ENCODE measurements around the gene RIF1. TPM values are rescaled to one million over a fixed set of nuclear protein-coding genes. Genes with fewer than 3 reads are reported as not detected.

The RIF1 gene
- 30.5 and 40.4 TPM in 2 replicates for total RNA-seq (2014; rRNA removed; shearing (Covaris generic); ENCODE audit: low replicate concordance)

GRCh38 chr2:151409601-151410484 is at the start of gene RIF1:
Gene RIF1, plus strand, starts transcription at chr2:151409902. Its CDS starts 522 bp downstream, at chr2:151410424.
- peaks cover 26% of the 10 kb centered on the region; the same call in 1 of the 2 replicates for H3K36me3 ChIP-seq (ENCODE audit: insufficient read depth, low read length)
- peaks cover 50% of the 10 kb centered on the region for H3K79me2 ChIP-seq (ENCODE audit: low read length)
- peak; percentile 93 for DNase-seq
- H3K27me3 ChIP-seq (ENCODE audit: low read length), result no peaks in the 10 kb centered on the region
- no peaks in the 10 kb centered on the region; the same call in 1 of the 2 replicates for H4K20me1 ChIP-seq (ENCODE audit: insufficient read depth, low read depth, low read length)
- peak within 1 kb of the TSS; percentile 79 for H3K4me3 ChIP-seq (ENCODE audit: low read length)
- H3K9me3 ChIP-seq (ENCODE audit: low read length), result no peaks in the 10 kb centered on the region
- H2AFZ ChIP-seq (ENCODE audit: low read length), result peak within 1 kb of the TSS; percentile 100
- peak within 1 kb of the TSS; percentile 83 for H3K9ac ChIP-seq (ENCODE audit: low read length)
- no peaks in the 10 kb centered on the region for H3K9me2 ChIP-seq (replicated peaks; ENCODE audit: insufficient read depth, low read length)
- H3K4me1 ChIP-seq (ENCODE audit: low read length), result peaks cover 16% of the 10 kb centered on the region
- peak within 1 kb of the TSS; percentile 52 for H3K27ac ChIP-seq (ENCODE audit: low read length)
- peak within 1 kb of the TSS; percentile 88 for H3K4me2 ChIP-seq (ENCODE audit: low read depth, low read length, poor library complexity, severe bottlenecking)

- H3K4me2 ChIP-seq (ENCODE audit: low read depth, low read length, poor library complexity, severe bottlenecking), result no peak overlapping the region
- H4K20me1 ChIP-seq (ENCODE audit: insufficient read depth, low read depth, low read length), result no peaks in the 10 kb centered on the region
- no peaks in the 10 kb centered on the region for H3K27me3 ChIP-seq (ENCODE audit: low read length)
- no peaks in the 10 kb centered on the region for H3K79me2 ChIP-seq (ENCODE audit: low read length)
- H3K4me1 ChIP-seq (ENCODE audit: low read length), result no peaks in the 10 kb centered on the region
- no peaks in the 10 kb centered on the region for H3K9me2 ChIP-seq (replicated peaks; ENCODE audit: insufficient read depth, low read length)
- H3K4me3 ChIP-seq (ENCODE audit: low read length), result no peak overlapping the region
- H2AFZ ChIP-seq (ENCODE audit: low read length), result no peak overlapping the region
- no peak overlapping the region for H3K9ac ChIP-seq (ENCODE audit: low read length)
- no peak for DNase-seq
- H3K27ac ChIP-seq (ENCODE audit: low read length), result no peak overlapping the region
- no peaks in the 10 kb centered on the region for H3K9me3 ChIP-seq (ENCODE audit: low read length)
- H3K36me3 ChIP-seq (ENCODE audit: insufficient read depth, low read length), result no peaks in the 10 kb centered on the region
Measured at GRCh38 chr2:151361674-151362370, 47.9 kb upstream of the RIF1 start.

GRCh38 chr2:151363709-151364108 is 46.0 kb upstream of the RIF1 start:
- DNase-seq, result no peak
- no peaks in the 10 kb centered on the region for H3K9me2 ChIP-seq (replicated peaks; ENCODE audit: insufficient read depth, low read length)
- no peaks in the 10 kb centered on the region for H3K79me2 ChIP-seq (ENCODE audit: low read length)
- no peaks in the 10 kb centered on the region for H3K36me3 ChIP-seq (ENCODE audit: insufficient read depth, low read length)
- no peaks in the 10 kb centered on the region for H4K20me1 ChIP-seq (ENCODE audit: insufficient read depth, low read depth, low read length)
- no peaks in the 10 kb centered on the region for H3K27me3 ChIP-seq (ENCODE audit: low read length)
- no peaks in the 10 kb centered on the region for H3K4me1 ChIP-seq (ENCODE audit: low read length)
- H2AFZ ChIP-seq (ENCODE audit: low read length), result no peak overlapping the region
- no peak overlapping the region for H3K4me2 ChIP-seq (ENCODE audit: low read depth, low read length, poor library complexity, severe bottlenecking)
- no peak overlapping the region for H3K9ac ChIP-seq (ENCODE audit: low read length)
- H3K27ac ChIP-seq (ENCODE audit: low read length), result no peak overlapping the region
- H3K4me3 ChIP-seq (ENCODE audit: low read length), result no peak overlapping the region
- H3K9me3 ChIP-seq (ENCODE audit: low read length), result no peaks in the 10 kb centered on the region

GRCh38 chr2:151367571-151367970 is 42.1 kb upstream of the RIF1 start:
- no peak overlapping the region for H2AFZ ChIP-seq (ENCODE audit: low read length)
- no peaks in the 10 kb centered on the region for H3K36me3 ChIP-seq (ENCODE audit: insufficient read depth, low read length)
- H3K27ac ChIP-seq (ENCODE audit: low read length), result no peak overlapping the region
- no peaks in the 10 kb centered on the region for H3K9me2 ChIP-seq (replicated peaks; ENCODE audit: insufficient read depth, low read length)
- no peak for DNase-seq
- H3K79me2 ChIP-seq (ENCODE audit: low read length), result no peaks in the 10 kb centered on the region
- H3K4me2 ChIP-seq (ENCODE audit: low read depth, low read length, poor library complexity, severe bottlenecking), result no peak overlapping the region
- no peaks in the 10 kb centered on the region for H3K27me3 ChIP-seq (ENCODE audit: low read length)
- H3K4me3 ChIP-seq (ENCODE audit: low read length), result no peak overlapping the region
- H4K20me1 ChIP-seq (ENCODE audit: insufficient read depth, low read depth, low read length), result no peaks in the 10 kb centered on the region
- H3K9me3 ChIP-seq (ENCODE audit: low read length), result no peaks in the 10 kb centered on the region
- H3K4me1 ChIP-seq (ENCODE audit: low read length), result no peaks in the 10 kb centered on the region
- H3K9ac ChIP-seq (ENCODE audit: low read length), result no peak overlapping the region

GRCh38 chr2:151374436-151374835 is 35.3 kb upstream of the RIF1 start:
- Histone ChIP-seq H3K4me2 (ENCODE audit: low read depth, low read length, poor library complexity, severe bottlenecking) (no peak overlapping the region), H3K9ac (ENCODE audit: low read length) (no peak overlapping the region)
- DNase-seq, result no peak

GRCh38 chr2:151379169-151379568 is 30.5 kb upstream of the RIF1 start:
- Histone ChIP-seq H3K79me2 (ENCODE audit: low read length) (no peaks in the 10 kb centered on the region), H2AFZ (ENCODE audit: low read length) (no peak overlapping the region), H3K4me1 (ENCODE audit: low read length) (no peaks in the 10 kb centered on the region), H3K36me3 (ENCODE audit: insufficient read depth, low read length) (no peaks in the 10 kb centered on the region), H3K27ac (ENCODE audit: low read length) (no peak overlapping the region), H3K9me3 (ENCODE audit: low read length) (no peaks in the 10 kb centered on the region), H3K4me2 (ENCODE audit: low read depth, low read length, poor library complexity, severe bottlenecking) (no peak overlapping the region), H3K9ac (ENCODE audit: low read length) (no peak overlapping the region), H3K27me3 (ENCODE audit: low read length) (no peaks in the 10 kb centered on the region), H4K20me1 (ENCODE audit: insufficient read depth, low read depth, low read length) (no peaks in the 10 kb centered on the region), H3K4me3 (ENCODE audit: low read length) (no peak overlapping the region), H3K9me2 (replicated peaks; ENCODE audit: insufficient read depth, low read length) (no peaks in the 10 kb centered on the region)
- DNase-seq, result no peak

More at GRCh38 chr2:151374436-151374835, 35.3 kb upstream of the RIF1 start:
- H3K4me1 ChIP-seq (ENCODE audit: low read length), result no peaks in the 10 kb centered on the region
- H3K4me3 ChIP-seq (ENCODE audit: low read length), result no peak overlapping the region
- H4K20me1 ChIP-seq (ENCODE audit: insufficient read depth, low read depth, low read length), result no peaks in the 10 kb centered on the region
- no peaks in the 10 kb centered on the region for H3K9me2 ChIP-seq (replicated peaks; ENCODE audit: insufficient read depth, low read length)
- H3K9me3 ChIP-seq (ENCODE audit: low read length), result no peaks in the 10 kb centered on the region
- H3K36me3 ChIP-seq (ENCODE audit: insufficient read depth, low read length), result no peaks in the 10 kb centered on the region
- no peaks in the 10 kb centered on the region for H3K27me3 ChIP-seq (ENCODE audit: low read length)
- no peak overlapping the region for H3K27ac ChIP-seq (ENCODE audit: low read length)
- no peak overlapping the region for H2AFZ ChIP-seq (ENCODE audit: low read length)
- H3K79me2 ChIP-seq (ENCODE audit: low read length), result no peaks in the 10 kb centered on the region

GRCh38 chr2:151380580-151381235 is 29.0 kb upstream of the RIF1 start:
- H3K79me2 ChIP-seq (ENCODE audit: low read length), result no peaks in the 10 kb centered on the region
- H3K36me3 ChIP-seq (ENCODE audit: insufficient read depth, low read length), result no peaks in the 10 kb centered on the region
- no peaks in the 10 kb centered on the region for H3K9me2 ChIP-seq (replicated peaks; ENCODE audit: insufficient read depth, low read length)
- no peak overlapping the region for H2AFZ ChIP-seq (ENCODE audit: low read length)
- H3K9me3 ChIP-seq (ENCODE audit: low read length), result no peaks in the 10 kb centered on the region
- no peak overlapping the region for H3K27ac ChIP-seq (ENCODE audit: low read length)
- no peak overlapping the region for H3K4me3 ChIP-seq (ENCODE audit: low read length)
- H3K9ac ChIP-seq (ENCODE audit: low read length), result no peak overlapping the region
- H3K4me1 ChIP-seq (ENCODE audit: low read length), result no peaks in the 10 kb centered on the region
- no peaks in the 10 kb centered on the region for H3K27me3 ChIP-seq (ENCODE audit: low read length)
- DNase-seq, result no peak
- no peak overlapping the region for H3K4me2 ChIP-seq (ENCODE audit: low read depth, low read length, poor library complexity, severe bottlenecking)
- H4K20me1 ChIP-seq (ENCODE audit: insufficient read depth, low read depth, low read length), result no peaks in the 10 kb centered on the region

DNA sequence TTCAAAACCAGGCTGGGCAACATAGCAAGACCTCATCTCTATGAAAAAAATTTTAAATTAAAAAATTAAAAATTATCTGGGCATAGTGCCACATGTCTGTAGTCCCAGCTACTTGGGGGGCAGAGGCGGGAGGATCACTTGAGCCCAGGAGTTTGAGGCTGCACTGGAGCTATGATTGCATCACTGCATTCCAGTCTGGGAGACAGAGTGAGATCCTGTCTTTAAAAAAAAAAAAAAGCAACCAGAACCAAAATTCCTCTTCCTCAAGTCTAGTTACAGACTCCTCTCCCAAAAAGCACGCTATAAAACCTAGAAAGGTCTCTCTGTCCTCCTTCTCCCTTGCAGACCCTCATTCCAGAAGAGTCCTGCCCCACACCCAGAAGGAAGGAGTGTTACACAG is 28.4 kb upstream of the RIF1 start:
- Histone ChIP-seq H3K4me3 (ENCODE audit: low read length) (no peak overlapping the region), H3K36me3 (ENCODE audit: insufficient read depth, low read length) (no peaks in the 10 kb centered on the region), H3K9me3 (ENCODE audit: low read length) (no peaks in the 10 kb centered on the region), H3K4me2 (ENCODE audit: low read depth, low read length, poor library complexity, severe bottlenecking) (no peak overlapping the region), H3K9ac (ENCODE audit: low read length) (no peak overlapping the region), H3K27ac (ENCODE audit: low read length) (no peak overlapping the region), H3K4me1 (ENCODE audit: low read length) (no peaks in the 10 kb centered on the region), H3K9me2 (replicated peaks; ENCODE audit: insufficient read depth, low read length) (no peaks in the 10 kb centered on the region), H2AFZ (ENCODE audit: low read length) (no peak overlapping the region), H3K27me3 (ENCODE audit: low read length) (no peaks in the 10 kb centered on the region), H4K20me1 (ENCODE audit: insufficient read depth, low read depth, low read length) (no peaks in the 10 kb centered on the region), H3K79me2 (ENCODE audit: low read length) (no peaks in the 10 kb centered on the region)
- DNase-seq, result no peak

Measured in Karpas-422 (cell line).